BE2C (cell line): ENCODE results near the gene FTSJ1.

Source experiments
- DNase-seq: peaks from one replicate; pipeline ENCODE4 v3.0.0-alpha.2; 2020
- H3K27me3 ChIP-seq: fragments of 250-450 bp; sonication (Bioruptor Pico); 2 replicates; pipeline ENCODE4 v1.5.1; 2020; ENCODE audit warnings: mild to moderate bottlenecking
- H3K36me3 ChIP-seq: fragments of 250-450 bp; sonication (Bioruptor Pico); 2 replicates; pipeline ENCODE4 v1.5.1; 2020; ENCODE audit warnings: mild to moderate bottlenecking
- H3K4me1 ChIP-seq: fragments of 250-450 bp; sonication (Bioruptor Pico); 2 replicates; pipeline ENCODE4 v1.5.1; 2020
- H3K4me3 ChIP-seq: 2 replicates; pipeline ENCODE4 v1.5.1; 2011; ENCODE audit warnings: low read depth, low read length
- H3K9me3 ChIP-seq: fragments of 250-450 bp; sonication (Bioruptor Pico); 2 replicates; pipeline ENCODE4 v1.5.1; 2020
- TF ChIP-seq, protein P1 (sequence below): IDR thresholded peaks from 2 replicates; pipeline ENCODE4 v1.5.1; 2012; ENCODE audit warnings: mild to moderate bottlenecking, low read depth, low read length

Gene FTSJ1

DNA sequence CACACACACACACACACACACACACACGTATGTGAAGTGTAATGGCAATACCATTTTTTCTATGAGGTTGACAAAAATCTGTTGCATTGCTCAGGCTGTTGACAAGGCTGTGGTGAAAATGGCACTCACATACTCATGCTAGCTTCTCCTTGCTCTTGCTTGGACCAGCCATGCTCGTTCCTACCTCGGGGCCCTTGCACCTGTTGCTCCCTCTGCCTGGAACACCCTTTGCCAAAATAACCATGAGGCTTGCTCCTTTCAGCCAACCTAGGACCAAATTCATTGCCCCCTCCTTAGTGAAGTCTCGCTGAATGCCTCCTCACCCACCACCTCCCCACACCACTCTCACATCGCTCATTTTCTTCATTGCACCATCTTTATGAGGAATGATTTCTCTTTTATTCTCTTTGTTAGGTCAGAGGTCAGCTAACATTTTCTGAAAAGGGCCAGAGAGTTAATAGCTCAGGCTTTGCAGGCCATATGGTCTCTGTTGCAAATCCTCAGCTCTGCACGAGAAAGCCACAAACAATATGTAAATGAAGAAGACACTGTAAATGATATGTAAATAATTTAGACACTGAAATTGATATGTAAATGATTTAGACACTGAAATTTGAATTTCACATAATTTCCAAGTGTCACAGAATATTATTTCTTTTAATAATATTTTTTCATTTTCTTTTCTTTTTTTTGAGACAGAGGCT is 19.2 kb upstream of the FTSJ1 start:
- H3K36me3 ChIP-seq = no peaks in the 10 kb centered on the region
- no peaks in the 10 kb centered on the region for H3K4me1 ChIP-seq
- no peak overlapping the region for H3K4me3 ChIP-seq
- H3K27me3 ChIP-seq = no peaks in the 10 kb centered on the region
- TF ChIP-seq, protein P1, sequence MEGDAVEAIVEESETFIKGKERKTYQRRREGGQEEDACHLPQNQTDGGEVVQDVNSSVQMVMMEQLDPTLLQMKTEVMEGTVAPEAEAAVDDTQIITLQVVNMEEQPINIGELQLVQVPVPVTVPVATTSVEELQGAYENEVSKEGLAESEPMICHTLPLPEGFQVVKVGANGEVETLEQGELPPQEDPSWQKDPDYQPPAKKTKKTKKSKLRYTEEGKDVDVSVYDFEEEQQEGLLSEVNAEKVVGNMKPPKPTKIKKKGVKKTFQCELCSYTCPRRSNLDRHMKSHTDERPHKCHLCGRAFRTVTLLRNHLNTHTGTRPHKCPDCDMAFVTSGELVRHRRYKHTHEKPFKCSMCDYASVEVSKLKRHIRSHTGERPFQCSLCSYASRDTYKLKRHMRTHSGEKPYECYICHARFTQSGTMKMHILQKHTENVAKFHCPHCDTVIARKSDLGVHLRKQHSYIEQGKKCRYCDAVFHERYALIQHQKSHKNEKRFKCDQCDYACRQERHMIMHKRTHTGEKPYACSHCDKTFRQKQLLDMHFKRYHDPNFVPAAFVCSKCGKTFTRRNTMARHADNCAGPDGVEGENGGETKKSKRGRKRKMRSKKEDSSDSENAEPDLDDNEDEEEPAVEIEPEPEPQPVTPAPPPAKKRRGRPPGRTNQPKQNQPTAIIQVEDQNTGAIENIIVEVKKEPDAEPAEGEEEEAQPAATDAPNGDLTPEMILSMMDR = no peak
- no peaks in the 10 kb centered on the region for H3K9me3 ChIP-seq
- no peak for DNase-seq

DNA sequence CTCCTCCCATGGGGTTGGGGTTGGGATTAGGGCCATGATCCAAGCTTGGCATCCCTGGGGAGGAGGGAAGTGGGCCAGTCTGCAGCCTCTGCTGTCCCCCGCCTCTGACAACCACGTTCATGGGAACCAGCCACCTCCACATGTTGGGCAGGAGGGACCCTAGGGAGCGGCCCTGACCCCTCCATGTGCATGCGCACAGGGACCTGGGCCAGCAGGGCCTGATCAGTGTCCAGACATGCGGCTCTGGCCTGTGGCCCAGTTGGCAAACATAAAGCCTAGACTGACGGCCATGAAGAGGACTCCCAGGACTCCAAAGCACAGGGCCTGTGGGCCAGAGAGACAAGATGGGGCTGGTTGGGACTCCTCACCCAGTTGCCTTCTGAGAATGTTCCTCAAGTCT is 17.3 kb upstream of the FTSJ1 start:
- H3K4me1 ChIP-seq = no peaks in the 10 kb centered on the region
- TF ChIP-seq, protein P1 = no peak
- DNase-seq = no peak
- no peaks in the 10 kb centered on the region for H3K9me3 ChIP-seq
- H3K27me3 ChIP-seq = no peaks in the 10 kb centered on the region
- H3K4me3 ChIP-seq = no peak overlapping the region
- no peaks in the 10 kb centered on the region for H3K36me3 ChIP-seq

DNA sequence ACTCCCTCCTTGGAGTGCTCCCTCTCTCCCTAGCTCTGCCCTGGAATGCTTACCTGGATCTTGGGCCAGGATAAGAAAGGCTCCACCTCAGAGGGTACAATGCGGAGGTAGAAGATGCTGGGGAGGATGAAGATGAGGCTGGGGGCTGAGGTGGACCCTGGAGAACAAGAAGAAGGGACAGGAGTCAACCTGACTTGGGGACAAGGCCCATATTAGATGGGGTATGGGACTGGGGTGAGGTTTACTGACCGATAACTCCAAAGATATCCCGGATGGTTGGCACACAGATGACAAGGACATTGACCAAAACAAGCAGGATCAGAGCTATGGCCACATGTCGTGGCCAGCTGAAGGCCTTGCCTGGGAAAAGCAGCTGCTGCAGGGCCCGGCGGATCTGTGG is 16.5 kb upstream of the FTSJ1 start:
- no peaks in the 10 kb centered on the region for H3K36me3 ChIP-seq
- TF ChIP-seq, protein P1 = no peak

DNA sequence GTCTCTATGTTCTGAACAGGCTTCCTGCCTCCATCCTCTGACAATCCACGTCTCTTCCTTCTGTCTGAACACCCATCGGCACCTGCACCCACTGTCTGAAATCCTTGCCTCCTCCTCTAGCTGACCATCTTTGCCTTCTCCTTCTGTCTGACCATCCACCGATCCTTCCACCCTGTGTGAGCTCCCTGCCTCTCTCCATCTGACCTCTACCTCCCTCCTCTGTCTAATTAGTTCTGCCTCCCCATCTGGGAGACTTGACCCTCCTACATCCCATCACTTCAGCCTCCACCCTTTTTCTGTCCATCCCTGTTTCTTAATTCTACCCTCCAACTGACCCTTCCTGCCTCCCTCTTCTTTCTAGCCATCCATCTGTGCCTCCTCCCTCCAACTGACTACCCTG is 16.0 kb upstream of the FTSJ1 start:
- Histone ChIP-seq H3K36me3 (no peaks in the 10 kb centered on the region), H3K4me1 (no peaks in the 10 kb centered on the region), H3K4me3 (no peak overlapping the region), H3K9me3 (no peaks in the 10 kb centered on the region), H3K27me3 (no peaks in the 10 kb centered on the region)
- TF ChIP-seq, protein P1 = no peak
- DNase-seq = no peak

More for the DNA sequence above, 16.5 kb upstream of the FTSJ1 start:
- H3K27me3 ChIP-seq = no peaks in the 10 kb centered on the region
- H3K4me1 ChIP-seq = no peaks in the 10 kb centered on the region
- DNase-seq = no peak
- no peaks in the 10 kb centered on the region for H3K9me3 ChIP-seq
- no peak overlapping the region for H3K4me3 ChIP-seq

DNA sequence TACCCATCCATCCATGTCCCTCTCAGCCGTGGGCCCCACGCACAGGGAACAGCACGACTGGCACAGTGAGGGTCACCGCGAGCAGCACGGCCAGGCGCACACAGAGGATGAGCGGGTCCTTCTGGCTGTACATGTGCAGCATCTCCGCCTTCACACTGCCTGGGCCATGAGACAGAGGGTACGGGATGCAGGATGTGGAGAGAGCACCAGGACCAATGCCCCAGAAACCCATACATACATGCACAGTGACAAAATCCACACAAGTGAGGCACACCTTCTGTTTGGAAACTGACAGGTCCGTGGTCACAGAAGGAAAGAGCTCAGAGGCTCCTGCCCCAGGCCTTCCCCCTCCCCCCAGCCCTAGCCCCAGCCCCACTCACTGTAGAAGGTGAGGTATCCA is 15.4 kb upstream of the FTSJ1 start:
- no peaks in the 10 kb centered on the region for H3K9me3 ChIP-seq
- TF ChIP-seq, protein P1 = no peak
- no peak for DNase-seq
- no peaks in the 10 kb centered on the region for H3K4me1 ChIP-seq
- no peaks in the 10 kb centered on the region for H3K36me3 ChIP-seq
- no peaks in the 10 kb centered on the region for H3K27me3 ChIP-seq
- no peak overlapping the region for H3K4me3 ChIP-seq

DNA sequence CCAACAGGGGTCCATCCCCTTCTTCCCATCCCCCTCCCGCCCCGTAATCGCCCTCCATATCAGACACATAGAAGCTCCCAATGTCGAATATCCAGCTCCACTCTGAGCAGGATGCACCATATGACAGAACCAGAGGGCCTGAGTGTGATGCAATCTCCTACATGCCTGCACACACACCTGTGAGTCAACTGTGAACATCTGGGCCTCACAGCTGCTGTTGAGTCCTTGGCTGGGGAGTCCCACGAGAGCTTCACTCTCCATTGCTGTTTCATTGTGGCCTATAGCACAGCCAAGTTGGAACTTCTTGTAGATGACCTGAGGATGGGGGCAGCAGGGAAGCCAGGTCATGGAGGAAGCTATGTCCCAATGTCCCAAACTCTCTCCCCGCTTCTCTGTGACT is 14.2 kb upstream of the FTSJ1 start:
- no peak overlapping the region for H3K4me3 ChIP-seq
- DNase-seq = no peak
- TF ChIP-seq, protein P1 = no peak

More for the DNA sequence above, 14.2 kb upstream of the FTSJ1 start:
- Histone ChIP-seq H3K27me3 (no peaks in the 10 kb centered on the region), H3K9me3 (no peaks in the 10 kb centered on the region), H3K36me3 (no peaks in the 10 kb centered on the region), H3K4me1 (no peaks in the 10 kb centered on the region)
